GM13976 (cell line): ENCODE results near the gene PSAT1.

ENCODE experiments used
- DNase-seq: peaks from one replicate; pipeline ENCODE4 v3.0.0; 2012; ENCODE audit warnings: low spot score
- in situ Hi-C: fragments of 300-500 bp; cut with MboI; formaldehyde crosslinking; loops from one replicate; pipeline ENCODE4 v1.12.0; 2022; ENCODE audit warnings: low sequenced_read_pairs, mixed read lengths, inconsistent platforms; ENCODE audit not compliant: unreplicated experiment
- TF ChIP-seq, protein P1 (sequence below): IDR thresholded peaks from 2 replicates; pipeline ENCODE4 v1.5.1; 2012; ENCODE audit warnings: borderline replicate concordance, mild to moderate bottlenecking; ENCODE audit not compliant: insufficient read depth; ENCODE audit errors: extremely low read depth, missing control alignments, control extremely low read depth

The PSAT1 gene

DNA sequence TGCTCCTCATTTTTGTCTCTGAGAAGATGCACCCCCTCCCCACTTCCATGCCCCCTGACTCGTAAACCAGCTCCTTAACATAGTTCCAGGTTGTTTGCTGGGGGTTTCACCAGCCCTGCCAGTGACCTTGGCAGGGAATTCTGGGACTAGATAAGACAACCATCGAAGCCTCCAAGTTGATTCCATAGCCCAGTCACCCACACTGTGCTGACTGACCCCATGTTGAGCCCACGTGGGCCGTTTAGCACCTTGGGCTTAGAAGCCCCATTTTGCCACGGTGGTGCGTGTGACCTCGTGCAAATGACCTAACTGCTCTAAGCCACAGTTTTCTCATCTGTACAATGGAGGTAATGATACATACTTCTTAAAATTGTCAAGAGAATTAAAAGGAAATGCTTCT, 24.6 kb downstream of the PSAT1 start:
- DNase-seq: no peak
- in situ Hi-C loops: no loop called here
- TF ChIP-seq, protein P1, sequence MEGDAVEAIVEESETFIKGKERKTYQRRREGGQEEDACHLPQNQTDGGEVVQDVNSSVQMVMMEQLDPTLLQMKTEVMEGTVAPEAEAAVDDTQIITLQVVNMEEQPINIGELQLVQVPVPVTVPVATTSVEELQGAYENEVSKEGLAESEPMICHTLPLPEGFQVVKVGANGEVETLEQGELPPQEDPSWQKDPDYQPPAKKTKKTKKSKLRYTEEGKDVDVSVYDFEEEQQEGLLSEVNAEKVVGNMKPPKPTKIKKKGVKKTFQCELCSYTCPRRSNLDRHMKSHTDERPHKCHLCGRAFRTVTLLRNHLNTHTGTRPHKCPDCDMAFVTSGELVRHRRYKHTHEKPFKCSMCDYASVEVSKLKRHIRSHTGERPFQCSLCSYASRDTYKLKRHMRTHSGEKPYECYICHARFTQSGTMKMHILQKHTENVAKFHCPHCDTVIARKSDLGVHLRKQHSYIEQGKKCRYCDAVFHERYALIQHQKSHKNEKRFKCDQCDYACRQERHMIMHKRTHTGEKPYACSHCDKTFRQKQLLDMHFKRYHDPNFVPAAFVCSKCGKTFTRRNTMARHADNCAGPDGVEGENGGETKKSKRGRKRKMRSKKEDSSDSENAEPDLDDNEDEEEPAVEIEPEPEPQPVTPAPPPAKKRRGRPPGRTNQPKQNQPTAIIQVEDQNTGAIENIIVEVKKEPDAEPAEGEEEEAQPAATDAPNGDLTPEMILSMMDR: no peak

DNA sequence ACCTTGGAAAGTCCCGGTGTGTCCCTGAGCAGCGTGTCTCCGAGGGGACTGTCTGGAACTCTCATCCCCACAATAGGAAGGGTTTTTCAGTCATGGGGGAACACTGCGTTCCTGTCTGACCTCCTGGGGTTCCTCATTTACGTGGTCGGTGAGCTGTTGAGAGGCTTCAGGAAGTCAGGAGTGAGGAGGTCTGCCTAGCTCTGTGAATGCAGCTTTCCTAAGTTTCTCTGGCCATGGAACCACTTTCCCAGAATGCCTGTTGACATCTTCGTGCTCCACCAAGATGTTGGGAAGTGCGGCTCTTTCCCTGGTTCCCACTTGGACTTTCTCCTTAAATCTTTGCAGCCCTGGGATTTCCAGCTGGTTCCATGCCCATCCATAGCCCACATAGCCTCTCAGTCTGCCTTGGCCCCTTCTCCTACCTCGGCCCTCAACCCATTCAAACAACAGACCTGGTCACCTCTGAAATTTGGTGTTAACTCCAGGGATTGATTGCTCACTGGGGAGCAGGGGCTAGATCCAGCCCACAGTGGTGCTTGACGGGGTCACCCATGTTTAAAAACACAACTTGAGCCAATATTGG, 27.2 kb downstream of the PSAT1 start:
- TF ChIP-seq, protein P1: no peak
- in situ Hi-C loops: no loop called here
- no peak for DNase-seq

DNA sequence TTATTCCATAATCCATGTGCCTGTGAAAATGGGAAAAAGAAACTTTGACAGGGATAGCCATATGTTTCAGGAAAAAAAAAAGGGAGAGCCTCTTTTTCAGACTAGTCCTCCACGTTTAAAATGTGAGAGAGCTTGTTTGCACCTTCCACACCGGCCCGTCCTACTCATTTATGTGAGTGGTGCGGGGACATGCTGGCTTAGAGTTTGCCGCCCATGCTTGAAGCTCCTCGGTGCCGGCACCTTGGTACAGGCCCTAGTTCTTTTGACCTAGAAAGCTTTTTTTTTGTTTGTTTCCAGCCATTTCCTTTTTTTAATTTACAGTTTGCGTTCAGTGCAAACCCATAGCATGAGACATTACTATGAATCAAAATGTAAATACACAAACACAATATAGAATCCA, 27.8 kb downstream of the PSAT1 start:
- no peak for DNase-seq
- in situ Hi-C loops: no loop called here
- TF ChIP-seq, protein P1: no peak

DNA sequence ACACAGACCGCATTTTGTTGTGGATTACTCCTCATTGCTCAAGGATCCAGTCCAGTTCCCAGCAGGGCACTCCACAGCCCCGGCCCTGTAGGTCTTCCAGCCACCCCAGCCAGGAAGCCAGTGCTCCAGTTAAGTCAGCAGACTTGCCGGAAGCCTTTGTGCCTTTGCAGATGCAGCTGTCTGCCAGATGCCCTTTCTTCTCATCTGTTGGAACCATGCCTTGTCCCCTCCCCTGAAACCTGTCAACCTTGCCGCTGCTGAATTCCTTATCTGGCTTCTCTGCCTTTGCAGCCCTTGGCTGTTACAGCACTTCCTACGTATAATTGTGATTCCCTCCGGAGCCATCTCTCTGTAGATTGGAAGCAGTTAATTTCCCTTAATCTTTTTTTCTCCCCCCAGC, 28.4 kb downstream of the PSAT1 start:
- no peak for DNase-seq
- in situ Hi-C loops: no loop called here
- TF ChIP-seq, protein P1: no peak

DNA sequence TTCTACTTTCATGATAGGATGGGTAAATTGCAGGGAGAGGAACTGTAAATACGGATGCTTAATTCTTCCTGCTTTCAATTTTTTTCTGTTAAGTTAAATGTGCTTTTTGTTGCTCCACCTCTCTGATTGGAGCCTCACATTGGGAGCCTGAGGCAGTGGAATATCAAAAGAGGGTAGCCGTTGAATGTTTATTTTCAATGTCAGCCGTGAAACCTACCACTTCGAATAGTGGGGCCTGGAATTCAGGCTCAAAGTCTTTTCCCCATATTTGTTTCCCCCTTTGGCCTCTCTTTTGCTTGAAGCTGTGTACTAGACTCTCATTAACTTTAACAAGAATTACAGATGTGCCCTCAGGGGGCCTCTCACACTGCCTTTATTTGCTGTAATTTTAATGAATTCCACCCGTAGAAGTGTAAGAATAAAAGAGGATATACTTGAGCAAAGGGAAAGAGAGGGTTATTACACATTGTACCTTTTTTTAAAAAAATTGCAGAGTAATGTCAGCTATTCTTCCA, 29.0 kb downstream of the PSAT1 start:
- in situ Hi-C loops: no loop called here
- TF ChIP-seq, protein P1: no peak
- no peak for DNase-seq

DNA sequence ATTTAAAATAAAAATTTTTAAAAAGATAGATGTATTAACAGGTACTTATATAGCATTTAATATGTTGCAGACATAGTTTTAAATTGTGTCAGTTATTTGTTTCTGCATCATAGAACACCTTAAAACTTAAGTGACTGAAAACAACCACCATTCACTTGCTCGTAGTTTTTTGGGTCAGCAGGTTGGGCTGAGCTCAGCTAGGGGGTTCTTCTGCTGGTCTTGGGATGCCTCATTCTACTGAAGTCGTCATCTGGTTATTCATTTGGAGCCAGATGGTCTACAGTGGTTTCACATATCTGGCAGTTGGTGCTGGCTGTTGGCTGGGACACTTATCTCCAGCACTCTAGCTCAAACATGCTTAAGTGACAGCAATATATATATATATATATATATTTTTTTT, 29.6 kb downstream of the PSAT1 start:
- TF ChIP-seq, protein P1: no peak
- in situ Hi-C loops: no loop called here
- no peak for DNase-seq
